LNCAP (cell line): Measurements from ENCODE around the gene APOB.

ENCODE experiments used
- CTCF ChIP-seq: fragments of 450-650 bp; IDR thresholded peaks from 2 replicates; pipeline ENCODE4 v1.5.1; 2017; ENCODE audit warnings: mild to moderate bottlenecking

Gene APOB

GRCh38 chr2:20998972-20999905 is 44.6 kb downstream of the APOB start:
- no peak for TF ChIP-seq CTCF

GRCh38 chr2:20997953-20998722 is 45.7 kb downstream of the APOB start:
- TF ChIP-seq CTCF = no peak

GRCh38 chr2:20994130-20994529 is 49.7 kb downstream of the APOB start:
- TF ChIP-seq CTCF = no peak

GRCh38 chr2:20992201-20992711 is 51.6 kb downstream of the APOB start:
- no peak for TF ChIP-seq CTCF

- TF ChIP-seq CTCF = no peak
Measured at GRCh38 chr2:20990442-20991430, 53.1 kb downstream of the APOB start.

- no peak for TF ChIP-seq CTCF
Measured at GRCh38 chr2:20989404-20989803, 54.5 kb downstream of the APOB start.

- no peak for TF ChIP-seq CTCF
Measured at GRCh38 chr2:20988905-20989304, 55.0 kb downstream of the APOB start.
